Left lung (tissue), 10 donors: ENCODE results near the gene C16orf90. TPM values are rescaled to one million over a fixed set of nuclear protein-coding genes. Genes with fewer than 3 reads are reported as not detected.
"Not testable (repeated sequence)": the region's sequence is repeated elsewhere in the genome, so short reads cannot be mapped to it uniquely, and the experiment has no call there.

Experiments
- ATAC-seq: fragments of 200-7000 bp; cut with Tn5 transposase; one replicate; pipeline ENCODE4 v1.9.1; 2020; ENCODE audit warnings: moderate library complexity
- DNase-seq, 4 donors: peaks; one replicate each; pipeline ENCODE4 v3.0.0-alpha.2; 2013 to 2020
- H3K27ac ChIP-seq, 2 donors: fragments of 200-600 bp; sonication (generic) in 1 of 2; one replicate each; pipeline versions ENCODE4 v1.5.0 to v1.8.0; 2020 to 2021
- H3K27me3 ChIP-seq, 2 donors: fragments of 200-600 bp; sonication (generic) in 1 of 2; one replicate each; pipeline versions ENCODE4 v1.5.0 to v1.8.0; 2020 to 2021
- H3K36me3 ChIP-seq, 2 donors: fragments of 200-600 bp; sonication (generic) in 1 of 2; one replicate each; pipeline versions ENCODE4 v1.5.0 to v1.8.0; 2020 to 2021
- H3K4me1 ChIP-seq, 2 donors: fragments of 200-600 bp; one replicate each; pipeline ENCODE4 v1.8.0; 2021
- H3K4me3 ChIP-seq, 2 donors: fragments of 200-600 bp; sonication (generic) in 1 of 2; one replicate each; pipeline versions ENCODE4 v1.5.0 to v1.8.0; 2020 to 2021; ENCODE audit warnings: mild to moderate bottlenecking in 1 of 2
- H3K9me3 ChIP-seq, 2 donors: fragments of 200-600 bp; sonication (generic) in 1 of 2; one replicate each; pipeline versions ENCODE4 v1.5.0 to v1.8.0; 2020 to 2021
- intact Hi-C, 2 donors: fragments of 100-400 bp; cut with DNase I; formaldehyde crosslinking; loops; one replicate each; pipeline versions ENCODE4 v1.11.2 to v1.14.2; 2022
- polyA plus RNA-seq, 6 donors: library from polyadenylated mRNA; unstranded; fragments of 120-200 nt; gene quantifications; one replicate each; pipeline ENCODE4 v1.2.1, GENCODE V29; 2013; ENCODE audit not compliant: insufficient read length in 6 of 6
- total RNA-seq, 2 donors: library from RNA; stranded (reverse); fragmentation: NEBNext Ultra II Directional; extraction: Animal tissue kit (Norgen Biotek cat#: 25700); gene quantifications; one replicate each; pipeline ENCODE4 v1.2.1, GENCODE V29; 2021
- TF ChIP-seq, protein P1 (sequence below), 2 donors: fragments of 200-600 bp; sonication (generic) in 1 of 2; IDR thresholded peaks; one replicate each; pipeline versions ENCODE4 v1.5.0 to v1.8.0; 2021; ENCODE audit warnings: antibody characterized with exemption in 2 of 2
- donor health status: DM: no; HTN: yes; CAD: no.
- donor health status: DM: no; HTN: no; CAD: no.

Gene C16orf90
- total and polyA plus RNA-seq, 8 donors: 0.15 TPM; not detected in 7

DNA sequence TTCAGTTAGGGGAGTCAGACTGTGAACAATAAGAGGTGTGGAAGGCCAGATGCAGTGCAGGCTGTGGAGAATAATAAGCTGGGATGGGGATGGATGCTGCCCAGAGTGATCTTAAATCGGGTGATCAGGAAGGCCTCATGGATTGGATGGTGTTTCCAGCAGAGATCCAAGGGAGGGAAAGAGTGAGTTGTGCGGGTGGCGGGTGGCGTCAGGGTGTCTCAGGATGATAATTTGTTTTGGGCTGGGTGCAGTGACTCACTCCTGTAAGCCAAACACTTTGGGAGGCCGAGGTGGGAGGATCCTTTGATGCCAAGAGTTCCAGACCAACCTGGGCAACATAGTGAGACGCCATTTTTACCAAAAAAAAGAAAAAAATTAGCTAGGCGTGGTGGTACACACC, 13.4 kb upstream of the C16orf90 start:
- Histone ChIP-seq H3K9me3 (no peaks in the 10 kb centered on the region), H3K27ac (no peak overlapping the region), H3K4me1 (no peaks in the 10 kb centered on the region), H3K27me3 (no peaks in the 10 kb centered on the region), H3K4me3 (no peak overlapping the region), H3K36me3 (peaks cover 0 to 67% of the 10 kb centered on the region in 2 donors)
- TF ChIP-seq, protein P1, sequence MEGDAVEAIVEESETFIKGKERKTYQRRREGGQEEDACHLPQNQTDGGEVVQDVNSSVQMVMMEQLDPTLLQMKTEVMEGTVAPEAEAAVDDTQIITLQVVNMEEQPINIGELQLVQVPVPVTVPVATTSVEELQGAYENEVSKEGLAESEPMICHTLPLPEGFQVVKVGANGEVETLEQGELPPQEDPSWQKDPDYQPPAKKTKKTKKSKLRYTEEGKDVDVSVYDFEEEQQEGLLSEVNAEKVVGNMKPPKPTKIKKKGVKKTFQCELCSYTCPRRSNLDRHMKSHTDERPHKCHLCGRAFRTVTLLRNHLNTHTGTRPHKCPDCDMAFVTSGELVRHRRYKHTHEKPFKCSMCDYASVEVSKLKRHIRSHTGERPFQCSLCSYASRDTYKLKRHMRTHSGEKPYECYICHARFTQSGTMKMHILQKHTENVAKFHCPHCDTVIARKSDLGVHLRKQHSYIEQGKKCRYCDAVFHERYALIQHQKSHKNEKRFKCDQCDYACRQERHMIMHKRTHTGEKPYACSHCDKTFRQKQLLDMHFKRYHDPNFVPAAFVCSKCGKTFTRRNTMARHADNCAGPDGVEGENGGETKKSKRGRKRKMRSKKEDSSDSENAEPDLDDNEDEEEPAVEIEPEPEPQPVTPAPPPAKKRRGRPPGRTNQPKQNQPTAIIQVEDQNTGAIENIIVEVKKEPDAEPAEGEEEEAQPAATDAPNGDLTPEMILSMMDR (IDR thresholded peaks at IDR 0.05): no peak
- ATAC-seq (no peak), DNase-seq (no peak)
- intact Hi-C loops: no loop called here

DNA sequence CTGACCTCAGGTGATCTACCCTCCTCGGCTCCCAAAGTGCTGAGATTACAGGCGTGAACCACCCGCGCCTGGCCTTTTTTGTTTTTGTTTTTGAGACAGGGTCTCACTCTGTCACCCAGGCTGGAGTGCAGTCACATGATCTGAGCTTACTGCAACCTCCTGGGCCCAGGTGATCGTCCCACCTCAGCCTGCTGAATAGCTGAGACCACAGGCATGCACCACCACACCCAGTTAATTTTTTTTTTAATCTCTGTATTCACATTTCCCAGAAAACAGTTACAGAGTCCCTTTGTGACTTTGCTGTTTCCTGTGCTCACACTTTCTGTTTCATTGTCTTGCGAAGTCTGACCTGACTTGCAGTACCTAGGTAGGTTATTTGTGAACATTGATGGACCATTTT, 8.2 kb upstream of the C16orf90 start:
- intact Hi-C loops: no loop called here
- H3K27ac ChIP-seq: no peak overlapping the region
- H3K36me3 ChIP-seq: peaks cover 0 to 20% of the 10 kb centered on the region in 2 donors

DNA sequence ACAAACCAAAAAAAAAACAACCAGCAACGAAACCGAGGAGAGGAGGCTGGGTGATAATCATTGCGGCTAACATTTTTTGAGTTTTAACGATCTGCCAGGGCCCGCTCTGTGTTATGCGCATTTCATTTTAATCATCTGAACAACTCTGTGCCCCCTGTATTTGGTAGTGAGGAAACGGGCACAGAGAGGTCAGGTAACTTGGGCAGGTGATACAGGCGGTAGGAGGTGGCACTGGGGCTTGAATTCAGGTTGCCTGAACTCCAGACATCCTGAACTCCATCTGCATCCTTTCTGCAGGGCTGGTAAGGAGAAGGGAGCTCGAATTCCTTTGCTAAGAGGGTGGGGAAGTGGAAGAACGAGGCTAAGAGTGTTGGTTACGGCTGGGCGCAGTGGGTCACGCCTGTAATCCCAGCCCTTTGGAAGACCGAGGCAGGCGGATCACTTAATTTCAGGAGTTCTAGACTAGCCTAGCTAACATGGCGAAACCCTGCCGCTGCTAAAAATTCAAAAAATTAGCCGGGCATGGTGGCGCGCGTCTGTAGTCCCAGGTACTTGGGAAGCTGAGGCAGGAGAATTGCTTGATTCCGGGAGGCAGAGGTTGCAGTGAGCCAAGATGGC, 6.6 kb upstream of the C16orf90 start:
- ATAC-seq (no peak), DNase-seq (no peak)
- H3K27ac ChIP-seq: peak overlapping the region in 1 of 2 donors; percentile 63
- H3K36me3 ChIP-seq: peaks cover 0 to 9% of the 10 kb centered on the region in 2 donors
- TF ChIP-seq, protein P1 (IDR thresholded peaks at IDR 0.05): no peak
- peak overlapping the region; percentile 69 to 95 for H3K4me3 ChIP-seq
- intact Hi-C loops: no loop called here
- no peaks in the 10 kb centered on the region for H3K9me3 ChIP-seq
- H3K4me1 ChIP-seq: peaks cover 8 to 23% of the 10 kb centered on the region in 2 donors
- H3K27me3 ChIP-seq: peaks cover 0 to 3% of the 10 kb centered on the region in 2 donors

More for the DNA sequence above, 8.2 kb upstream of the C16orf90 start:
- Histone ChIP-seq H3K9me3 (no peaks in the 10 kb centered on the region), H3K4me1 (peaks cover 8 to 23% of the 10 kb centered on the region in 2 donors), H3K27me3 (peaks cover 0 to 3% of the 10 kb centered on the region in 2 donors), H3K4me3 (no peak overlapping the region)
- TF ChIP-seq, protein P1 (IDR thresholded peaks at IDR 0.05): no peak
- no peak for DNase-seq
- no peak for ATAC-seq

DNA sequence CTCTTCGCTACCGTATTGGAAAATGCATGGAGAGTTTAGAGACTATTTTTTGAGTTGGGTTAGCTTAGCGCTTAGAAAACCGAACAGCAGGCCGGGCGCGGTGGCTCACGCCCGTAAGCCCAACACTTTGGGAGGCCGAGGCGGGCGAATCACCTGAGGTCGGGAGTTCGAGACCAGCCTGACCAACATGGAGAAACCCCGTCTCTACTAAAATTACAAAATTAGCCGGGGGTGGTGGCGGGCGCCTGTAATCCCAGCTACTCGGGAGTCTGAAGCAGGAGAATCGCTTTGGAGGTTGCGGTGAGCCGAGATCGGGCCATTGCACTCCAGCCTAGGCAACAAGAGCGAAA, 6.1 kb upstream of the C16orf90 start:
- intact Hi-C loops: not testable (repeated sequence)

DNA sequence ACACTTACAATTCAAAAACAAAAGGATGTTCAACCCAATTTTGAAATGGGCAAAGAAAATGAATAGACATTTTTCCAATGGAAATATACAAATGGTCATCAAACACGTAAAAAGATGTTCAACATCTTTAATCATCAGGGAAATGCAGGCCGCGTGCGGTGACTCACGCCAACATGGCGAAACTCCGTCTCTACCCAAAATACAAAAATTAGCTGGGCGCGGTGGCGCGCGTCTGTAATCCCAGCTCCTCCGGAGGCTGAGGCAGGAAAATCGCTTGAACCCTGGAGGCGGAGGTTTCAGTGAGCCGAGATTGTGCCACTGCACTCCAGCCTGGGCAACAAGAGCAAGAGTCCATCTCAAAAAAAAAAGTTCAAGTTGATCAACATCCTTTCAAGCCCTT, 3.7 kb upstream of the C16orf90 start:
- TF ChIP-seq, protein P1 (IDR thresholded peaks at IDR 0.05): no peak
- Histone ChIP-seq H3K27me3 (peaks cover 0 to 3% of the 10 kb centered on the region in 2 donors), H3K9me3 (no peaks in the 10 kb centered on the region), H3K4me3 (no peak overlapping the region), H3K36me3 (no peaks in the 10 kb centered on the region), H3K27ac (no peak overlapping the region), H3K4me1 (peaks cover 8 to 23% of the 10 kb centered on the region in 2 donors)
- ATAC-seq: no peak
- intact Hi-C loops: no loop called here
- peak in 1 of 4 donors; percentile 23 for DNase-seq

More for the DNA sequence above, 6.1 kb upstream of the C16orf90 start:
- H3K27me3 ChIP-seq, H3K9me3 ChIP-seq, H3K36me3 ChIP-seq, DNase-seq: not testable (repeated sequence)
- peak overlapping the region; percentile 63 to 81 for H3K27ac ChIP-seq
- peak; percentile 2 for ATAC-seq
- H3K4me1 ChIP-seq: peaks cover 8 to 23% of the 10 kb centered on the region in 2 donors
- H3K4me3 ChIP-seq: peak overlapping the region; percentile 69 to 95

DNA sequence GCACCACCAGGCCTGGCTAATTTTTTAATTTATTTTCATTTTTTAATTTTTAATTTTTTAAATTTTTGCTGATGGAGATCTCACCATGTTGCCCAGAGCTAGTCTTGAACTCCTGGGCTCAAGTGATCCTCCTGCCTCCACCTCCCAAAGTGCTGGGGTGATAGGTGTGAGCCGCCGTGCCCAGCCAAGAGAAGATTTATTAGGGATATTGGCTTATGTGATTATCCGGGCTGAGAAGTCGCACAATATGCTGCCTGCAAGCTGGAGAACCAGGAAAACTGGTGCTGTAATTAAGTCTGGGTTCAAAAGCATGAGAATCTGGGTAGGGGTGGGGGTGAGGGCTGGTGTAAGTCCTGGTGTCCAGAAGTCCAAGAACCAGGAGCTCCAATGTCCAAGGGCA, 2.5 kb upstream of the C16orf90 start:
- Histone ChIP-seq H3K27me3 (peaks cover 0 to 3% of the 10 kb centered on the region in 2 donors), H3K36me3 (no peaks in the 10 kb centered on the region), H3K9me3 (no peaks in the 10 kb centered on the region), H3K4me1 (peaks cover 8 to 23% of the 10 kb centered on the region in 2 donors), H3K4me3 (no peak overlapping the region), H3K27ac (no peak overlapping the region)
- no peak for ATAC-seq
- TF ChIP-seq, protein P1 (IDR thresholded peaks at IDR 0.05): no peak
- DNase-seq: no peak
- intact Hi-C loops: no loop called here
